Measurements from ENCODE around the gene MYLK4.

- TF ChIP-seq NR2C2 (CRISPR knock-in tag; IDR thresholded peaks at IDR 0.05; ENCODE audit: borderline replicate concordance) = no peak
- no peak for TF ChIP-seq MTF1 (CRISPR knock-in tag; IDR thresholded peaks at IDR 0.05)
- TF ChIP-seq MEIS1 (CRISPR knock-in tag; IDR thresholded peaks at IDR 0.05; ENCODE audit: borderline replicate concordance) = no peak
- no peak for TF ChIP-seq CBX5 (CRISPR knock-in tag; IDR thresholded peaks at IDR 0.05; ENCODE audit: borderline replicate concordance)
- TF ChIP-seq PBX2 (CRISPR knock-in tag; IDR thresholded peaks at IDR 0.05) = no peak
- no peak for TF ChIP-seq PAX8 (CRISPR knock-in tag; IDR thresholded peaks at IDR 0.05; ENCODE audit: borderline replicate concordance)
- no peak for TF ChIP-seq ADNP (CRISPR knock-in tag; IDR thresholded peaks at IDR 0.05)
- no peak for TF ChIP-seq KDM5B (CRISPR knock-in tag; IDR thresholded peaks at IDR 0.05; ENCODE audit: borderline replicate concordance)
- TF ChIP-seq PHB2 (IDR thresholded peaks at IDR 0.05; ENCODE audit: partially characterized antibody) = no peak
- TF ChIP-seq CTCF (CRISPR knock-in tag; IDR thresholded peaks at IDR 0.05) = no peak
- no peak for TF ChIP-seq MAX (IDR thresholded peaks at IDR 0.05)
- TF ChIP-seq THAP7 (CRISPR knock-in tag; IDR thresholded peaks at IDR 0.05) = no peak
- no peak for TF ChIP-seq MYC (CRISPR knock-in tag; IDR thresholded peaks at IDR 0.05; ENCODE audit: borderline replicate concordance)
Measured at GRCh38 chr6:2773449-2773848, 22.7 kb upstream of the MYLK4 start.

All from HepG2 (cell line).